ENCODE results near the gene TOX2.
A peak's percentile ranks its signal among the peaks of the same experiment; 100 is the strongest.

Gene TOX2, protein sequence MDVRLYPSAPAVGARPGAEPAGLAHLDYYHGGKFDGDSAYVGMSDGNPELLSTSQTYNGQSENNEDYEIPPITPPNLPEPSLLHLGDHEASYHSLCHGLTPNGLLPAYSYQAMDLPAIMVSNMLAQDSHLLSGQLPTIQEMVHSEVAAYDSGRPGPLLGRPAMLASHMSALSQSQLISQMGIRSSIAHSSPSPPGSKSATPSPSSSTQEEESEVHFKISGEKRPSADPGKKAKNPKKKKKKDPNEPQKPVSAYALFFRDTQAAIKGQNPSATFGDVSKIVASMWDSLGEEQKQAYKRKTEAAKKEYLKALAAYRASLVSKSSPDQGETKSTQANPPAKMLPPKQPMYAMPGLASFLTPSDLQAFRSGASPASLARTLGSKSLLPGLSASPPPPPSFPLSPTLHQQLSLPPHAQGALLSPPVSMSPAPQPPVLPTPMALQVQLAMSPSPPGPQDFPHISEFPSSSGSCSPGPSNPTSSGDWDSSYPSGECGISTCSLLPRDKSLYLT

GRCh38 chr20:43914311-43915210, at the start of gene TOX2:
Gene TOX2 (plus strand): TSS chr20:43914852. CDS start chr20:43914892, 40 bp downstream.
- peak; percentile 38 for DNase-seq

DNA sequence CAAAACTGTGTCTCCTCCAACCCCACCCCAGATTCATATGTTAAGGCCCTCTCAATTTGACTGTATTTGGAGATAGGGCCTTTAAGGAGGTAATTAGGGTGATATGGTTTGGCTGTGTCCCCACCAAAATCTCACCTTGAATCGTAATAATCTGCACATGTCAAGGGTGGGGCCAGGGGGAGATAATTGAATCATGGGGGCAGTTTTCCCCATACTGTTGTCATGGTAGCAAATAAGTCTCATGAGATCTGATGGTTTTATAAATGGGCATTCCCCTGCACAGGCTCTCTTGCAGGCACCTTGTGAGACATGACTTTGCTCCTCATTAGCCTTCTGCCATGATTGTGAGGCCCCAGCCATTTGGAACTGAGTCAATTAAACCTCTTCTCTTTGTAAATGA, 46.6 kb upstream of the TOX2 start:
- no peak for DNase-seq

DNA sequence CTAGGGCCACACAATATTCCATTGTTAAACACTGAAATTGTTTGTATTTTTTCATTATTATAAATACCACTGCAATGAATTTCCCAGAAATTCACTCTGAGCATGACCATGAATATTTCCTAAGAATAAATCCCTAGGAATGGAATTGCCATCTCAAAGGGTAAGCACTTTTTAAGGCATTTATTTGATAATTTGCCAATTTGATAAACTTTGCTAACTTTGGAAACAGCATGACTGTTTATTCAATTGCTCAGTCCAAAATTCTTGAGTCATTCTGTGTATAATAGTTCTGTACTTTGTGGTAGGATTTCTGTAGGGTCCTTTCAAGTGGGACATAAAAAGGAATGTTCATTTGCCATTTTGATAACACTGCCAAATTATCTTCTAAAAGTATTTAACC, 44.2 kb upstream of the TOX2 start:
- DNase-seq, result no peak

GRCh38 chr20:43878776-43879175, 35.9 kb upstream of the TOX2 start:
- no peak for DNase-seq

DNA sequence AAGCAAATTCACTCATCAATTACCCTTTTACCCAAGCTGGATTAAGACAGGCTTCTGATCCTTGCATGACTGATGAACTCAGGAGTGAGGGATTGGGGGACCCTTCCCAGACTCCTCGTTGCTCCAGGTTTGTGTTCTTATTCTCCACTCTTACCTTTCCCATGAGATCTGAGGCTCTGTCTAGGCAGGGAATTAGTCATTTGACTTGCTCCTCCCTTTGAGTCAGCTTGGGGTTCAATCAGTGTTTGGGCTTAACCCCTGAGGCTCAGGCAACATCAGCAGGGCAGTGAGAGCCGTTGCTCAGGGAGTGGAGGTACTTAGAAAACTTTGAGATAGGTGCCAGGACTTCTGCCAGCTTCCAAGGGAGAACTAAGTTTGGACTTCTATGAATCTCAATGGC, 20.7 kb upstream of the TOX2 start:
- no peak for DNase-seq

DNA sequence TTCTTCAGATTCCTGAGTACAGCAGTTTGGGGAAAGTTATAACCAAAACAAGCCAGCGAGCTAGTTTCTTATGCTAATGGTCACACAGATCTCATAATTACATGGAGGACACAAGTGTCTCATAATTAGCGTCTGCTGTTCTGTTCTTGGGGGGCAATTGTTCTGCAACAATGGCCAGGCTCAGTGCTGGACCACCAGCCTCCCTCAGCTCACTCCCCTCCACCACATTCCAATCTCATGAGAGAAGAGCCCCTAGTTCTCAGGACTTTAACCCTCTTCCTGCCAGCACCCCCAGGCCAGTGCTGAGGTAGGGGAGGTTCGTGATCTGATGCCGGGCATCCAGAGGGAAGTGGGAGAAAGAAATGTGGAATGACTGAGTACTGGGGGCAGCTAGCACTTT, 20.2 kb upstream of the TOX2 start:
- no peak for DNase-seq

- no peak for DNase-seq
Observed at GRCh38 chr20:43895235-43895634, 19.4 kb upstream of the TOX2 start.

DNA sequence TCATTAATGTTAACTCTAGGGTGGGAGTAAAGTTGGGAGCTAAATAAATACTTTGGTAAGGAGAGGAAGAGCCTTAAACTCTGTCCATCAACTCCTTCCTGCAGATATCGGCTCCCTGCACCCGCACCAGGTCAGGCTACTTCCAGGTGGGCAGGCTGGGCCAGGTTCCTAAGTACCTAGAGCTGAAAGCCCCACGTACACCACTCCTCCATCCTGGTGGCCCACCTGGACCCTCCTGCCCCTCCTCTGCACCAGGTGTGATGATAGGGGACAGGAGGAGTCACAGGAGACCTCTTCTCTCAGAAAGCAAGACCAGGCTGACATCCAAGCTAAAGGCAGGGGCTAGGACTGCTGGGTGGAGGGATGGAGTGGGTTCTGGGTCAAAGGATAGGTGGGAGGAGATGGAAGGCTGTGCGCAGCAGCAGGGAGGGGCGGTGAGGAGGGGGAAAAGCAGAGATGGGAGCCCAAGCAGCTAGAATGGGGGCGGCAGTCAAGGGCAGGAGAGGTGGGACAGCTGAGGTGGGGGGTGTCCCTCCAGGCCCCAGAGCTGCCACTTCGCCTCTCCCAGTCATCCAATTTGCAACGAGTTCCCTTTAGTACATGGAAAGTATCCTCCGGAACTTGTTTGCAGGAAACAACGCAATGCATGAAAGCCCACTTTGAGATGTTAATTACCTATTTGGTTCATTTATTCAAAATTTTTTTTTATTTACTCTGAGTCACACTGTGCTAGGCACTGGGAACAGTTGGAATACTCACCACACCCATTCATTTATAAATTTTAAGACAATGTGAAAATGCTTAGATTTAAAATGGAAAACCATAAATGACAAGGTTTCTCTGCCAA, 15.2 kb upstream of the TOX2 start:
- no peak for DNase-seq

- no peak for DNase-seq
Observed at GRCh38 chr20:43900121-43900466, 14.6 kb upstream of the TOX2 start.

DNA sequence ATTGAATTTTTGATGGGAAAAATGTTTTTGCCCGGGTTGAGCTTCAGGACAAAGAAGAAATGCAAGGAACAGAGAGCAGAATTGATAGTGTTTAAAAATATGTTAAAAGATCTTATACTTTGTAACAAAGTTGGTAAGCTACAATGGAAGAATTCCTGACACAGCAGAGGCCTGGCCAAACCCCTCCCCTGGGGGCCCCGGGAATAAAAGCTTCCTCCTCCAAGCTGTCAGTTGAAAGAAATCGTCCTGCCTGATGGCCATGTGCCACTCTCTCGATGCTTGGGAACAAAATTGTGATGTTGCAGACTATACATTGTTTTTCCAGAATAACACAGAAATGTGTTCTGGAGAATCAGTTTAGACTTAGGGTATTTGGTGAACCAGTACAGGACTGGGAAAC, 14.2 kb upstream of the TOX2 start:
- no peak for DNase-seq

GRCh38 chr20:43901296-43901695, 13.4 kb upstream of the TOX2 start:
- DNase-seq, result no peak

- no peak for DNase-seq
Observed at GRCh38 chr20:43903953-43904826, 10.5 kb upstream of the TOX2 start.

GRCh38 chr20:43904827-43905177, 9.8 kb upstream of the TOX2 start:
- no peak for DNase-seq

DNA sequence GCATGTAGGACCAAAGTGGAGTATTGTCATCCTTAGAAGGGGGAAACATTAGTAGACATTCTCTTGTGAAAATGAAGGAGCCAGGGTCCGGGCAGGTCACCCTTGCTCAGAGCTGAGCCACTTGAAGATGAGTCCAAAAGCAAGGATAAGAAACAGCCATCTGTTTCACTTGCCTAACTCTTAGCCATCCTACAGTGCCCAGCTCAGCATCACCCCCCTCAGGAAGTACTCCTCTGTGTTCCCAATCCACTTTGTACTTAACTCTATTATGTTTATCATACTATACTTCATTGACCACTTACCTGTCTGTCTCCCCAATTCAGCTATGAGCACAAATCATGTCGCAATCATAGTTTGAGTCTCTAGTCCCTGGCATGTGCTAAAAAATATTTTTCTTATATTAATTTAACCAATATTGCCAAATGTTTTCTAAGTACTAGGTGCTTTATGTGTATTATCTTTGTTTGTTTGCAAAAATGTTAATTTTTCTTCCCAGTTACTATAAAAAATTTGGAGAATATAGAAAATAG, 8.1 kb upstream of the TOX2 start:
- DNase-seq, result no peak

- DNase-seq, result no peak
Observed at GRCh38 chr20:43909211-43909610, 5.4 kb upstream of the TOX2 start.

- no peak for DNase-seq
Observed at GRCh38 chr20:43909720-43910119, 4.9 kb upstream of the TOX2 start.

GRCh38 chr20:43910564-43910963, 4.1 kb upstream of the TOX2 start:
- DNase-seq, result no peak

DNA sequence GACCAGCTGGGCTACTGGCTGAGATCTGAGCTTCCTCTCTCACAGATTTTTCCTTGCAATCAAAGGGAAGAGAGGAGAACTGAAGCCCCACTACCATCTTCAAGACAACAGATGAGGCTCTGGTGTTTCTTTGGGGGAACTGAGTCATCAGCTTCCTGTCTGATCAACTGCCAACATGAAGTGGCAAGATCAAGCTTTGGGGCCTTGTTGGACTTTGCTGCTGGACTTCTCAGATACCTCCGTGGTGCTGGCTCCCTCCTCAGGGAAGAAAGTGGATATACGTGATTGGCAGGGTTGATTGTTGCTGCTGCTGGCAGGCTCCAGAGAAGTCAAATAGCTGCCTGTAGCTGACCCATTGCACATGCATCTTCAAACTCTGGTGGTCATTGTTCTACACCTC, 3.6 kb upstream of the TOX2 start:
- DNase-seq, result no peak

DNA sequence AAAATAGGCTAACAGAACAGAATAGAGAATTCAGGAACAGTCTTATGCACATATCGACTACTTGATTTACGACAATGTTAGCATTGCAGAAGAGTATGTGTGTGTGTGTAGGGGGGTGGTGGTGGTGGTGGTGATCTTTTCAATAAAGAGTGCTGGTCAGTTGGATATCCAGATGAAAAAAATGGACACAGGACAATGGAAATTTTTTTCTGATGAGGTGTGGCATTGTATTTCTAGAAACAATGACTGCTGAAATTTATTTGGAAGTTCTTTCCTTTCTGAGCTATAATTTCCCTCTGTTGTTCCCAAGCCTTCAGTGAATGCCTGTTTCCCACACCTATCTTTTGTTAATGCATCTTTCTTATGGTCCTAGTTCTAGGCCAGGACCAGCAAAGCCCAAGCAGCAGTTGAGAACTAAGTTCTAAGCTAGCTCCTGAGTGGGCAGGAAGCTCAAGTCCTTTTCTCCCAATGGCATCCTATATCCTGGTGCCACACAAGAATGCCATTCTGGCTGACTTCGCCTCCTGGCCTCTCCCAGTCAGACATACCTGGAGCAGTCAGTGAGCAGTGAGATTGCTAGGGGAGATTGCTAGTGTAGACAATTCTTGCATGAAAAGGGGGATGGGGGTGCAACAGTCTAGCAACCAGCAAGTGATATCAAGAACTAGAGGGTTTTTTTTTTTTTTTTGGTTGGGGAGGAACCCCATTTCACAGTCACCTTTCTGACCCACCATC, 1.2 kb upstream of the TOX2 start:
- DNase-seq, result no peak

DNA sequence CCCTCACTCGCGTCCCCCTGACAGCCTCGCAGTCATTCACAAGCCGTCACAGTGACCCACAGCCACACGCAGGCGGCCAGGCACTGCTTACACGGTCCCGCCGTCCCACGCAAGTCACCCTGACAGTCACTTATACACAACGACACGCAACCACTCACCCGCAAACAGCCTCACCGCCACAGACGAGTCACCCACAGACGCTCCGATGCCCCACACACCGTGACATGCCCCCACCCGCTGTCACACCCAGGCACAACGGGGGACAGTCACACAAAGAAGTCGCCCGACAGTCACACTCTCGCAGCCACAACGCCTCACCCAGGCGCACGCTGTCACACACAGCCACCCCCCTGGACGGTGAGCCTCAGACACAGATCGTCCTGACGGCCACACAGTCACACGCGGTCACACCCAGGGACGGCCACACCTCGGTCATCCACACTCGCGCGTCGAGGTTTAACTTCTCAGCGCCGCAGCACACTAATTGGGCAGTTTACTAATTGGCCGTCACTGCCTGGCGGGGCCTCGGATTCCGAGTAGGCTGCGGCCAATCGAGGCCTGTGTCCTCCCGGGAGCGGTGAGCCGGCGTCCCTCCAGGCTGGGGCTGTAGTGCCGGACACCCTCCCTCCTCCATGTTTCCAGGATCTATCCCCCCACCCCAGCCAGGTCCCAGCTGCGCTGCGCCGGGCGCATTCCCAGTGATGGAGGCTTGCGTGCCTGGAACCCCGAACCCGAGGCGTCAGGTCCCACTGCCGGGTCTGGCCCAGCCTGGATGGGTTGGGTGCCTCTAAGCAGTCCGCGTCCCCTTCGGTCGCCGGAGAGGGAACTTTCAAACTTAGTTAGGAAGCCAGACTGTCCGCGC, 790 bp downstream of the TOX2 start:
- peak; percentile 38 for DNase-seq
